HG03565 (cell line): ENCODE results near the gene STXBP5.

Experiments used
- ATAC-seq: cut with Tn5 transposase; IDR thresholded peaks from one replicate; pipeline ENCODE4 v1.9.1; 2021; ENCODE audit warnings: mild to moderate bottlenecking, moderate library complexity; ENCODE audit not compliant: unreplicated experiment

The STXBP5 gene

GRCh38 chr6:147204060-147204785 is at the start of gene STXBP5:
Gene STXBP5 (plus strand): TSS chr6:147204417. CDS start chr6:147204533, 116 bp downstream.
- peak; percentile 19 for ATAC-seq

- ATAC-seq: no peak
Measured at GRCh38 chr6:147154454-147154853, 49.8 kb upstream of the STXBP5 start.

GRCh38 chr6:147156218-147156617 is 48.0 kb upstream of the STXBP5 start:
- ATAC-seq: no peak

GRCh38 chr6:147156799-147157382 is 47.3 kb upstream of the STXBP5 start:
- no peak for ATAC-seq

GRCh38 chr6:147157930-147158329 is 46.3 kb upstream of the STXBP5 start:
- no peak for ATAC-seq

- ATAC-seq: no peak
Measured at GRCh38 chr6:147158881-147159280, 45.3 kb upstream of the STXBP5 start.

GRCh38 chr6:147159536-147160374 is 44.5 kb upstream of the STXBP5 start:
- ATAC-seq: no peak

GRCh38 chr6:147160593-147160992 is 43.6 kb upstream of the STXBP5 start:
- ATAC-seq: no peak

- ATAC-seq: no peak
Measured at GRCh38 chr6:147161253-147161973, 42.8 kb upstream of the STXBP5 start.

GRCh38 chr6:147161974-147162495 is 42.2 kb upstream of the STXBP5 start:
- ATAC-seq: no peak

GRCh38 chr6:147164761-147165160 is 39.5 kb upstream of the STXBP5 start:
- ATAC-seq: no peak

GRCh38 chr6:147166360-147166944 is 37.8 kb upstream of the STXBP5 start:
- no peak for ATAC-seq

- no peak for ATAC-seq
Measured at GRCh38 chr6:147166992-147167391, 37.2 kb upstream of the STXBP5 start.

- ATAC-seq: no peak
Measured at GRCh38 chr6:147167576-147168461, 36.4 kb upstream of the STXBP5 start.

- ATAC-seq: no peak
Measured at GRCh38 chr6:147169529-147169928, 34.7 kb upstream of the STXBP5 start.

- no peak for ATAC-seq
Measured at GRCh38 chr6:147170269-147170668, 33.9 kb upstream of the STXBP5 start.

- ATAC-seq: no peak
Measured at GRCh38 chr6:147173140-147173539, 31.1 kb upstream of the STXBP5 start.

GRCh38 chr6:147173675-147174308 is 30.4 kb upstream of the STXBP5 start:
- ATAC-seq: no peak

GRCh38 chr6:147176795-147177194 is 27.4 kb upstream of the STXBP5 start:
- no peak for ATAC-seq
